Spleen (tissue), 7 donors: ENCODE results near the gene STYXL1.

Experiments used
- POLR2A ChIP-seq, 3 donors: fragments of 450-650 bp; IDR thresholded peaks; one replicate each; pipeline ENCODE4 v1.5.1; 2017; ENCODE audit warnings: antibody characterized with exemption in 3 of 3, mild to moderate bottlenecking in 1 of 3
- POLR2AphosphoS5 ChIP-seq, 3 donors: sonication (generic); formaldehyde crosslinking; IDR thresholded peaks; one replicate each; pipeline ENCODE4 v1.5.1; 2017; ENCODE audit warnings: antibody characterized with exemption in 3 of 3
- TF ChIP-seq, protein P1 (sequence below), 11 experiments: fragments of 200-600 bp in 7 of 11; fragments of 450-650 bp in 4 of 11; sonication (generic) in 4 of 11; IDR thresholded peaks in 8 of 11; conservative IDR thresholded peaks in 3 of 11; 1 replicate in 7 of 11; 2 replicates in 4 of 11; pipeline versions ENCODE4 v1.4.0 to v1.8.0; 2016 to 2021; ENCODE audit warnings: antibody characterized with exemption in 11 of 11, inconsistent platforms in 4 of 11, mild to moderate bottlenecking in 1 of 11
- donor health status: DM: no; HTN: no; CAD: no; lungs with moderate emphysema.
- donor health status: DM: no; HTN: no; CAD: no.
- donor health status: DM: no; HTN: no; CAD: no.

GRCh38 chr7:76008156-76008687, 39.6 kb downstream of the STYXL1 start:
- TF ChIP-seq, protein P1, sequence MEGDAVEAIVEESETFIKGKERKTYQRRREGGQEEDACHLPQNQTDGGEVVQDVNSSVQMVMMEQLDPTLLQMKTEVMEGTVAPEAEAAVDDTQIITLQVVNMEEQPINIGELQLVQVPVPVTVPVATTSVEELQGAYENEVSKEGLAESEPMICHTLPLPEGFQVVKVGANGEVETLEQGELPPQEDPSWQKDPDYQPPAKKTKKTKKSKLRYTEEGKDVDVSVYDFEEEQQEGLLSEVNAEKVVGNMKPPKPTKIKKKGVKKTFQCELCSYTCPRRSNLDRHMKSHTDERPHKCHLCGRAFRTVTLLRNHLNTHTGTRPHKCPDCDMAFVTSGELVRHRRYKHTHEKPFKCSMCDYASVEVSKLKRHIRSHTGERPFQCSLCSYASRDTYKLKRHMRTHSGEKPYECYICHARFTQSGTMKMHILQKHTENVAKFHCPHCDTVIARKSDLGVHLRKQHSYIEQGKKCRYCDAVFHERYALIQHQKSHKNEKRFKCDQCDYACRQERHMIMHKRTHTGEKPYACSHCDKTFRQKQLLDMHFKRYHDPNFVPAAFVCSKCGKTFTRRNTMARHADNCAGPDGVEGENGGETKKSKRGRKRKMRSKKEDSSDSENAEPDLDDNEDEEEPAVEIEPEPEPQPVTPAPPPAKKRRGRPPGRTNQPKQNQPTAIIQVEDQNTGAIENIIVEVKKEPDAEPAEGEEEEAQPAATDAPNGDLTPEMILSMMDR (IDR thresholded peaks at IDR 0.05 in 8 of 11, conservative IDR thresholded peaks at IDR 0.05 in 3 of 11): no peak
- TF ChIP-seq POLR2A (IDR thresholded peaks at IDR 0.05) (no peak), POLR2AphosphoS5 (IDR thresholded peaks at IDR 0.05) (no peak)
